ENCODE data around the gene MYO7A.

MYO7A gene

DNA sequence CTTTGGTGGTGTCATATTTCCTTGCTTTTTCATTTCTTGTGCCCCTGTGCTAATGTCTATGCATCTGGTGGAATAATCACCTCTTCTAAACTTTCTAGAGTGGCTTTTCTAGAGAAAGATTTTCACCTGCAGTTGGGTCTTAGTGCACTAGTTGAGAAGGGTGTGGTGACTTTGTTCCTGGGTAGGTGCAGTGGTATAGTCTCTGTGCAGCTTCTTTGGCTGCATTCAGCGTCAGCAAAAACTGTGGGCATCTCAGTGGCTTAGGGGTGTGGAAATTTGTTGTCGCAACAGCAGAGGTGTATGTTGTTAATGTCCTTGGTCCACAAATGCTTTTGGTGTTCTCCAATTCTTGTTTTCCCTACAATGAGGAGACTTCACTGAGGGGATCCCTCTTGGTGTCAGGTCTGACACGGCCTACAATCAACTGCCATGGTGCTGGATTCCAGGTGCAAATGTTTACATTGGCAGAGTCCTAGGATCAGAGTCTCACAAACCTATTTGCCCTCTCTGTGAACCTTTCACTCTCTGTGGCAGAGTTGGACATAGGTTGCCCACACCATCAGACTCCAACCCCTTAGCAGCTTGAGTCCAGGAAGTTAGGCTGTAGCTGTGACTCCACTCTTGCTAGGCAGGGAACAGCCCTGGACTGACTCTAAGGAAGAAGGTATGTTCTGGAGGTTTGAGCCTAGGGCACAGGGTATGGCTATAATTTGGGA lies 124.7 kb downstream of the MYO7A start:
- Histone ChIP-seq H2AFZ (ENCODE audit: low read depth) (no peak overlapping the region), H3K4me2 (no peak overlapping the region), H4K20me1 (ENCODE audit: insufficient read depth) (no peaks in the 10 kb centered on the region), H3K36me3 (ENCODE audit: insufficient read depth) (no peaks in the 10 kb centered on the region), H3K4me3 (IDR thresholded peaks at IDR 0.05; ENCODE audit: insufficient read depth, low read depth, low read length) (no peak overlapping the region), H3K79me2 (ENCODE audit: insufficient read depth, low read depth) (no peaks in the 10 kb centered on the region), H3K27me3 (ENCODE audit: insufficient read depth, low read depth) (no peaks in the 10 kb centered on the region), H3K9ac (no peak overlapping the region), H3K27ac (no peak overlapping the region), H3K4me1 (ENCODE audit: low read depth, poor library complexity, severe bottlenecking) (no peaks in the 10 kb centered on the region)
- TF ChIP-seq, protein P1, sequence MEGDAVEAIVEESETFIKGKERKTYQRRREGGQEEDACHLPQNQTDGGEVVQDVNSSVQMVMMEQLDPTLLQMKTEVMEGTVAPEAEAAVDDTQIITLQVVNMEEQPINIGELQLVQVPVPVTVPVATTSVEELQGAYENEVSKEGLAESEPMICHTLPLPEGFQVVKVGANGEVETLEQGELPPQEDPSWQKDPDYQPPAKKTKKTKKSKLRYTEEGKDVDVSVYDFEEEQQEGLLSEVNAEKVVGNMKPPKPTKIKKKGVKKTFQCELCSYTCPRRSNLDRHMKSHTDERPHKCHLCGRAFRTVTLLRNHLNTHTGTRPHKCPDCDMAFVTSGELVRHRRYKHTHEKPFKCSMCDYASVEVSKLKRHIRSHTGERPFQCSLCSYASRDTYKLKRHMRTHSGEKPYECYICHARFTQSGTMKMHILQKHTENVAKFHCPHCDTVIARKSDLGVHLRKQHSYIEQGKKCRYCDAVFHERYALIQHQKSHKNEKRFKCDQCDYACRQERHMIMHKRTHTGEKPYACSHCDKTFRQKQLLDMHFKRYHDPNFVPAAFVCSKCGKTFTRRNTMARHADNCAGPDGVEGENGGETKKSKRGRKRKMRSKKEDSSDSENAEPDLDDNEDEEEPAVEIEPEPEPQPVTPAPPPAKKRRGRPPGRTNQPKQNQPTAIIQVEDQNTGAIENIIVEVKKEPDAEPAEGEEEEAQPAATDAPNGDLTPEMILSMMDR (conservative IDR thresholded peaks at IDR 0.05; ENCODE audit: low read depth, low read length), result no peak

DNA sequence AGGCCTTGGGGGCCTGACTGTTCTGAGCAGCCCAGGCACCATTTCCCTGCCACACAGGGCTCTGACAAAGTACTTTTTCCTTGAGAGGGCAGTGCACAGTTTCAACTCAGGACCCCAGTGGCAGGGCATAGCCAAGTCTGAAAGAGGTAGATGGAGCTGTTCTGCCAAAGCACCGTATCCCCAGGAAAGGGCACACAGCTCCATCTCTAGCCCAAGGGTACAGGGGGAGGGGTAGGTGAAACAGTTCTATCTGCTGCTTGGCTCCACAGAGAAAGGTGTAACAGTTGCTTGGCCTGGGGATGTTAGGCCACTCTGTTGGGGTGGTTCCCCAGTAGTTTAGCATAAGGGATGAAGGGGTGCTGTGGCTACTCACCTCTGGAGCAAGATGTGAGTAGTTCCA lies 125.6 kb downstream of the MYO7A start:
- H3K4me1 ChIP-seq (ENCODE audit: low read depth, poor library complexity, severe bottlenecking), result no peaks in the 10 kb centered on the region
- no peak overlapping the region for H3K27ac ChIP-seq
- H3K36me3 ChIP-seq (ENCODE audit: insufficient read depth), result no peaks in the 10 kb centered on the region
- H3K4me2 ChIP-seq, result no peak overlapping the region
- TF ChIP-seq, protein P1 (conservative IDR thresholded peaks at IDR 0.05; ENCODE audit: low read depth, low read length), result no peak
- no peaks in the 10 kb centered on the region for H3K79me2 ChIP-seq (ENCODE audit: insufficient read depth, low read depth)
- H3K4me3 ChIP-seq (IDR thresholded peaks at IDR 0.05; ENCODE audit: insufficient read depth, low read depth, low read length), result no peak overlapping the region
- no peak overlapping the region for H3K9ac ChIP-seq
- H4K20me1 ChIP-seq (ENCODE audit: insufficient read depth), result no peaks in the 10 kb centered on the region
- no peak overlapping the region for H2AFZ ChIP-seq (ENCODE audit: low read depth)
- H3K27me3 ChIP-seq (ENCODE audit: insufficient read depth, low read depth), result no peaks in the 10 kb centered on the region

DNA sequence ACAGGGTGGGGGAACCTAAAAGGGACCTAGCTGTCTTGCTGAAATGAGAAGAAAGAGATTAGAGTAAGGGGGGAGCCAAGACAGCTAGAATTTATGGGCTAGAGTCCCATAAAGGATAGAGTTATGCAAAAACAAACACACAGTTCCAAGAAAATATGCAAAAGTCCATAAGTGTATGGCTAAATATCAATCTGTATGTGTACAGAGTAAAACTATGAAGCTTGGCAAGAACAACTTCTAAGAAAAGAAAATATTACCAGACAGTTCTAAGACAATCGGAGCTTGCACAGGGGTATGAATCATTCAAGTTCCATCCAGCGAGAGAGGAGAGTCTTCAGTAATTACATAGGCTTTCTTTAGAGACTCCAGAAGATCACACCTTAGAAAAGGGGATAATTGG lies 131.6 kb downstream of the MYO7A start:
- H3K4me2 ChIP-seq, result no peak overlapping the region
- TF ChIP-seq, protein P1 (conservative IDR thresholded peaks at IDR 0.05; ENCODE audit: low read depth, low read length), result no peak

DNA sequence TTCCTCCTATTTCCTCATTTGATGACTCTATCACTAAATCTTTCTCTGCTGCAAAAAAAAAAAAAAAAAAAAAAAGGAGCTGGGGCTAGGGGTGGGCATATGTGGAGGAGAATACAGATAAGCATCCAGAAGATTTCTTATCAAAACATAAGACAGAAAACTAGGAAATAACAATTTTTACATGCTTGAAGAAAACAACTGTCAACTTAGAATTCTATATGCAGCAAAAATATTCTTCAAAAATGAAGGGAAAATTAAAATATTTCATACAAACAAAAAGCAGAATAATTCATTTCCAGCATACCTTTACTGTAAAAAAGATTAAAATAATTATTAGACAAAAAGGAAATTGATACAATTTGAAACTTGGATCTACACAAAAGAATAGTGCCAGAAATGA lies 134.8 kb downstream of the MYO7A start:
- no peaks in the 10 kb centered on the region for H3K4me1 ChIP-seq (ENCODE audit: low read depth, poor library complexity, severe bottlenecking)
- no peaks in the 10 kb centered on the region for H3K27me3 ChIP-seq (ENCODE audit: insufficient read depth, low read depth)
- TF ChIP-seq, protein P1 (conservative IDR thresholded peaks at IDR 0.05; ENCODE audit: low read depth, low read length), result no peak
- H3K4me3 ChIP-seq (IDR thresholded peaks at IDR 0.05; ENCODE audit: insufficient read depth, low read depth, low read length), result no peak overlapping the region
- no peak overlapping the region; the same call in 1 of the 2 replicates for H3K9ac ChIP-seq
- H3K27ac ChIP-seq, result no peak overlapping the region
- no peaks in the 10 kb centered on the region for H4K20me1 ChIP-seq (ENCODE audit: insufficient read depth)
- H3K36me3 ChIP-seq (ENCODE audit: insufficient read depth), result no peaks in the 10 kb centered on the region
- H2AFZ ChIP-seq (ENCODE audit: low read depth), result no peak overlapping the region
- H3K4me2 ChIP-seq, result no peak overlapping the region
- no peaks in the 10 kb centered on the region for H3K79me2 ChIP-seq (ENCODE audit: insufficient read depth, low read depth)

More for the DNA sequence above, 131.6 kb downstream of the MYO7A start:
- H4K20me1 ChIP-seq (ENCODE audit: insufficient read depth), result no peaks in the 10 kb centered on the region
- H3K36me3 ChIP-seq (ENCODE audit: insufficient read depth), result no peaks in the 10 kb centered on the region
- no peak overlapping the region for H2AFZ ChIP-seq (ENCODE audit: low read depth)
- H3K4me1 ChIP-seq (ENCODE audit: low read depth, poor library complexity, severe bottlenecking), result no peaks in the 10 kb centered on the region
- H3K9ac ChIP-seq, result no peak overlapping the region
- no peaks in the 10 kb centered on the region for H3K79me2 ChIP-seq (ENCODE audit: insufficient read depth, low read depth)
- H3K27me3 ChIP-seq (ENCODE audit: insufficient read depth, low read depth), result no peaks in the 10 kb centered on the region
- no peak overlapping the region for H3K27ac ChIP-seq
- H3K4me3 ChIP-seq (IDR thresholded peaks at IDR 0.05; ENCODE audit: insufficient read depth, low read depth, low read length), result no peak overlapping the region
